SK-N-MC (cell line): ENCODE results near the gene FREM3.

Source experiments
- EZH2 ChIP-seq: fragments of 200-600 bp; sonication (generic); IDR thresholded peaks from one replicate; pipeline ENCODE4 v1.6.1; 2017; ENCODE audit warnings: antibody characterized with exemption
- POLR2AphosphoS5 ChIP-seq: IDR thresholded peaks from 2 replicates; pipeline ENCODE4 v1.6.1; 2012; ENCODE audit warnings: mild to moderate bottlenecking, low read depth, low read length, borderline replicate concordance

GRCh38 chr4:143634763-143635162 lies 65.7 kb downstream of the FREM3 start:
- no peak for TF ChIP-seq POLR2AphosphoS5
- TF ChIP-seq EZH2: no peak
